Choroid plexus epithelial cell (primary cell): ENCODE results near the gene NUAK1.
A peak's percentile ranks its signal among the peaks of the same experiment; 100 is the strongest.

Experiments used
- DNase-seq: peaks from one replicate; pipeline ENCODE4 v3.0.0-alpha.2; 2010; ENCODE audit warnings: low read depth
- H3K4me3 ChIP-seq: 2 replicates; pipeline ENCODE4 v1.5.1; 2011; ENCODE audit warnings: low read depth, mild to moderate bottlenecking, control low read depth, low read length, moderate library complexity
- TF ChIP-seq, protein P1 (sequence below): conservative IDR thresholded peaks from 2 replicates; pipeline ENCODE4 v1.5.1; 2011; ENCODE audit warnings: low read depth, mild to moderate bottlenecking, control low read depth, inconsistent platforms, low read length, moderate library complexity

Gene NUAK1

DNA sequence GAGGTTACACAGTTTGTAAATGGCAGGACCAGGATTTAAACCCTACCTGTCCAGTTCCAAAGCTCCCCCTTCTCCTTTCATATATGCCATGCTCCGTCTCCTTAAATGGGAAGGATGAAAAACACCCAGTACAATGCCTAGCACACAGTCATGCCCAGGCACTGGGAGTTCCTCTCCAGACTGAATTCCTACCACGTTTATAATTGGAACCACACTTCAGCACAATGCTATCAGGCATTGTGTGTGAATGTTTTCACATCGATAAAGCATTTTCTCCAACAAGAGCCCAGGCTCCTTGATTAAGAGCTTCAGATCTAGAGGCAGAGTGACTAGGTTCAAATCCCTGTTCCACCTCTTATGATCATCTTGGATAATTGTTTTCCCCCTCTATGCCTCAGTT is 2.7 kb upstream of the NUAK1 start:
- DNase-seq, result no peak
- TF ChIP-seq, protein P1, sequence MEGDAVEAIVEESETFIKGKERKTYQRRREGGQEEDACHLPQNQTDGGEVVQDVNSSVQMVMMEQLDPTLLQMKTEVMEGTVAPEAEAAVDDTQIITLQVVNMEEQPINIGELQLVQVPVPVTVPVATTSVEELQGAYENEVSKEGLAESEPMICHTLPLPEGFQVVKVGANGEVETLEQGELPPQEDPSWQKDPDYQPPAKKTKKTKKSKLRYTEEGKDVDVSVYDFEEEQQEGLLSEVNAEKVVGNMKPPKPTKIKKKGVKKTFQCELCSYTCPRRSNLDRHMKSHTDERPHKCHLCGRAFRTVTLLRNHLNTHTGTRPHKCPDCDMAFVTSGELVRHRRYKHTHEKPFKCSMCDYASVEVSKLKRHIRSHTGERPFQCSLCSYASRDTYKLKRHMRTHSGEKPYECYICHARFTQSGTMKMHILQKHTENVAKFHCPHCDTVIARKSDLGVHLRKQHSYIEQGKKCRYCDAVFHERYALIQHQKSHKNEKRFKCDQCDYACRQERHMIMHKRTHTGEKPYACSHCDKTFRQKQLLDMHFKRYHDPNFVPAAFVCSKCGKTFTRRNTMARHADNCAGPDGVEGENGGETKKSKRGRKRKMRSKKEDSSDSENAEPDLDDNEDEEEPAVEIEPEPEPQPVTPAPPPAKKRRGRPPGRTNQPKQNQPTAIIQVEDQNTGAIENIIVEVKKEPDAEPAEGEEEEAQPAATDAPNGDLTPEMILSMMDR, result no peak
- H3K4me3 ChIP-seq, result no peak overlapping the region

DNA sequence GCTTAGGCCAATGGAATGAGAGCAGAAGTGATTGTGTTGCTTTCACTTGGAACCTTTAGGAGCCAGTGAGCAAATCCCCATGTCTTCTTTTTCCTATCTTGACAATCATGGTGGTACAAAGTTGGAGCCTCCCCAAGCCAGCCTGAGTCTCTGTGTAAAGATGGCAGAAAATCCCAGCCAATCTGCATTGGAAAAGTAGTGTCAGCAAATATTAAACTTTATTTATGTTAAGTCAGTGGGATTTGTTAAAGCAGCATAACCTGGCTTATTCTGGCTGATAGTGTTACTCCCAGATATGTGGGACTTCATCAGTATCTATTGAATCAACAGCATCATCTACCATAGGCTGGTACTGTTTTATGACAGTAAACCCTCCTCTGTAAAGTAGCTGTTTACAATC is 2.2 kb upstream of the NUAK1 start:
- no peak for DNase-seq
- TF ChIP-seq, protein P1, result no peak
- H3K4me3 ChIP-seq, result no peak overlapping the region

DNA sequence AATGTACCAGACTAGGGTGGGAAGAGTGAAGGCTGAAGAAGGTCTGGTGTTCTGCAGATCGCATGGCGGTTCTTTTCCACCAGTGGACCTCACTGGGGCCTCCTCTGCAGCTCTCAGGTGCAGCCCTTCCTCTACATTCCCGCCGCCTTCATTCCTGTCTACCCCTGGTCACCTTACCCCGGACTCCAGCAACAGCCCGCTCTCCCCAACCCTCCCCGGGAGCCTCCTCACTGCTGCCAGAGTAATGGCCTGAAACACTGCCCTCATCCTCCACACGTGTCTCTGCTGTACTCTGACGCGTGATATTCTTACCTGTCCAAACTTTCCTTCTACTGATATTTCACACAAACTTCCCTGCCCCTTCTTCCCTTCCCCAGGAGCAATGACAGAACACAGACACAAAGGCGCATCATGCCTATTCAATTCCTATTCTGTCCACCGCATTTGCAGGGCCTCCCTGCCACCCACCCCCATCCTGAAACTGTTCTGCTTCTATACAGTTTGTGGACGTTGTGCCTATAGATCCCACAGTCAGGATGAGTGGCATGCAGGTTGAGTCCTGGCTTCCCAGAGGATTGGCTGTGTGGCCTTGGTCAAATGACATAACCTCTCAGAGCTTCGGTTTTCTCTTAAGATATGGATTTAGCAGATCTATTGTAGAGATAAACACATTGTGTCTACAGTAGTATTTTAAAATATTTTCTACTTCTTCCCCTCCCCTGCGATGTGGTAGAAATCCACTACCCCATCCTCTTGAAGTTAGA is 1.7 kb upstream of the NUAK1 start:
- TF ChIP-seq, protein P1, result no peak
- H3K4me3 ChIP-seq, result peak overlapping the region; percentile 78
- DNase-seq, result no peak

DNA sequence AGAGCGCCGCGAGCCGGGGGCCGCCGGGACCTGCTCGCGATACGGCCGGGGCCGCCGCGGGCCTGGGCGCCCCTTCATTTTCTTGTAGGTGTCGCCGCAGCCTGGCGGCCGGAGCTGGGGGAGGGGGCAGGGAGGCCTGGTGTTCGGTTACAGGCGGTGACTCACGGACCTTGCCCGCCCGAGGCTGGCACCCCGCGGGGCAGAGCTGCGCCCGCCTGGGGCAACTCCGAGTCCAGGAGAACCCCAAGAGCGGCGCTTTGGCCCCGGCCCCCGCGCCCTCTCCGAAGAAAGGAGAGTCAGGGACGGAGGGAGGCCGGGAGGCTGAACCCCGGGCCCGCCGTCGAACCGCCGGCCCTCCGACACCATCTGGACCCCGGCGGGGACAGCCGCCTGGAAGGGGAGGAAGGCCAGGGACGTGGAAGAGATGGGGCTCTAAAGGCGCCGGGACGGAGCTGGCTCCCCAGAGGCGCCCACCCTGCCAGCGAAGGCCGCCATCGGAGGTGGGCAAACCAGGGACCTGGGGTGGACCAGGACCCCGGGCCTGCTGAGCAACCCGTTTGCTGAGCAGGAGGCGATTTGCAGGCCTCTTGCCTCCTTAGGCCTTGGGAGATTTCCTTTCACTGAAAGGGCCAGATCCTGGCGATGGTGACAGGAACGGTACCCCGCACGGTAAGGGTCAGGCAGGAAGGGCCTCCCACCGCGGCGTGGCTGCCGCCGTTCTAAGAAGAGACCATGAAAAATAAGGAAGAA is 843 bp upstream of the NUAK1 start:
- H3K4me3 ChIP-seq, result peak overlapping the region; percentile 78
- TF ChIP-seq, protein P1, result no peak
- peak; percentile 76 for DNase-seq

DNA sequence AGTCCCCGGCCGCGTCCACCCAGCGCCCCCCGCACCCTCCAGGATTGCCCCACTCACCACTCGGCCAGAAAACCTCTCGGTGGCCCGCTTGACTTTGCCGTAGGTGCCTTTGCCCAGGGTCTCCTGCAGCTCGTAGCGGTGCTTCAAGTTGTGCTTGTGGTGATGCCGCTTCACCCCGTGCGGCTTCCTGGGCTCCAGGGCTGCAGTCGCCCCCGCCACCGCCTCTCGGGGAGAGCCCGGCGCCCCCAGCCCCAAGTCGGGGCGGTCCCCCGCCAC is 459 bp downstream of the NUAK1 start:
- TF ChIP-seq, protein P1, result no peak
- DNase-seq, result no peak
- peak overlapping the region; percentile 78 for H3K4me3 ChIP-seq

DNA sequence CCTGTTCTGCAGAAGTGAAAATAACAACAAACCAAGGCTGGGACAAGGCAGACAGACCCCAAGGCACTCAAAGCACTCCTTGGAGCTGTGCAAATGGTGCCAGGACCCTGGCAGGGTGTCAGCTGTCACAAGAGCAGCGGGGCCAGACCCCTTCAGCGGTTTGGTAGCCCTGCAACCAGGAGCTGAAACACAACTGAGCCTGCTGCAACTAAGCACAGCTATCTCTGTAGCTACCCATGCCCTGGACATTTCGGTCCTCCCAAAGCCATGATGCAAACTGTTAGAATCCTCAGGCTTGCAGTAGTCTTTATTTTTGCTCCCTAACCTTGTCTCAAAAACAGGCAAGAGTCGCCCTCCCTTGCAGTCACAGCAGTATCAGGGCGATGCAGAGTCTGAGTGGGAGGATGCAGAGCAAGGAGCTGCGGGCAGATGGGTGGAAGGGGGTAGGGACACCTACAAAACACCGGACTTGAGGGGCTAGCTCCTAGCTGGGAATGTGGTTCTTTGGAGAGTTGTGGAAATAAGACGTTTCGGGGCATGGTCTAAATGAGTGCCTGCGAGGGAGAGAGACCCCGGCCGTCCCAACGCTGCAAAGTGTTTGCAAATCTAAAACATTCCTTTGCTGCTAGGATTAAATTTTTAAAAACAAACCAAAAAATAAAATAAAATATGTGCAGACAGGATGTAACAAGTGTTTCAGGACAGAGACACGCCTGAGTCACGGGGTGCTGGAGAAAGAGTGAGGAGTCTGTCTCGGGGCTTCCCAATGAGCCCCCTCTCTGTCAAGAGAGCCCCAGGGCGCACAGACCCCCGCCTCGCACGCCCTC is 1.0 kb downstream of the NUAK1 start:
- TF ChIP-seq, protein P1, result no peak
- peak; percentile 34 for DNase-seq
- H3K4me3 ChIP-seq, result peak overlapping the region; percentile 78
